GM18868 (cell line): ENCODE results near the gene GABBR2.

Experiments
- ATAC-seq: cut with Tn5 transposase; IDR thresholded peaks from one replicate; pipeline ENCODE4 v1.9.1; 2021; ENCODE audit warnings: mild to moderate bottlenecking, moderate library complexity; ENCODE audit not compliant: unreplicated experiment

Gene GABBR2

DNA sequence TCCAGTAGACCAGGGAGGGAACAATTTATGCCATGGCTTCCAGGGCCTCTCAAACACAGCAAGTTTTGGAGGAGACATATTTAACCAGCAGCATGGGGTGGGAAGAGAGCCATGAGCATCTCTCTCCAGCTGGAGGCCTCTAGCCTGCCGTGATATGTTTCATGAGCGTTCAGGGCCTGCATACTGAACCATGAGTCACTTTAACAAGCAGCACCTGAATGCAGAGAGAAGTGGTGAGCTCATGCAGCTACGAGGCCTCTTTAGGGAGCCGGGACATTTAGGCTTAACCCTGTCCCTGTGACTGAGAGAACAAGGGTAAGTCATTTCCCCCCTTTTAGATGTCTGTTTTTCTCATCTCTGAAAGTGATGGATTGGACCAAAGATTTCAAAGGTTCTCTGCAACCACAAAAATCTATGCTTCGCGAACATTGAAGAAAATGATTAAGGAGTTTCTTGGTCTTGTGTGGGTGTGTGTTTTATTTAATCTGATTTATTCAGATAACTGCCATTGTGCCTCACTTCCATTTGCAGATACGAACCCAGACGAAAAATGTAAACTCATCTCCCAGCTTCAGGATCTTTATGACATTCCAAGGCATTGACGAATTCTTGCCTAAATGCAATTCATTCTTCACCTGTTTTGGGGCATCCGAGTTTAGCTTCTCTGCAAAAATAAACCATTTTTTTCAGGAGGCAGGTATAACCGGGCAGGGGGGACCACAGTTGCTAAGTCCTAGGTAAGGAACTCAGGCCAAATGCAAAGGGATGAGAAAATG lies 157.0 kb downstream of the GABBR2 start:
- ATAC-seq = no peak

DNA sequence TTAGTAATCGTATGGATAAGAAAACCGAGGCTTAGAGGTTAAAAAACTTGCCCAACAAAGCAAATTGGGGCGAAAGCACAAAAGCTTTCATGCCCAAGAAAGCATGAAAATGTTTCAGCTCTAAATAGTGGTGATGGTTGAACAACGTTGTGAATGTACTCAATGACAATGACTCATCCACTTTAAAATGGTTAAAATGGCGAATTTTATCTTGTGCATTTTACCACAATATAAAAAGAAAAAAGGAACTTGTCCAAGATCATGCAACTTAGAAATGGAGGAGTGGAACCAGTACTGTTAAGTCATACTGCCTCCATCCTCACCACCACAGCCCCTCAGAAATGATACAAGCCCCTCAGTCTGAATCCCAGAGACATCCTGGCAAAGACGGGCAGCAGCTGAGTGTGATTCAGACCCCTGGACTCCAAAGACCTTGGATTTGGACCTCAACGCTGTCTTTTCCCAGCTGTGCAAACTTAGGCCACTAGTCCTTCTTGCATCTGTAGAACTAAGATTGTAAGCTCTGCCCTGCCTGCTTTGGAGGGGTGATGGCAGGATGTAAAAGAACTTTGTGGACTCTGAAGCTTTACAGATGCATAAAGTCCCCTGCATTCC lies 158.4 kb downstream of the GABBR2 start:
- no peak for ATAC-seq

DNA sequence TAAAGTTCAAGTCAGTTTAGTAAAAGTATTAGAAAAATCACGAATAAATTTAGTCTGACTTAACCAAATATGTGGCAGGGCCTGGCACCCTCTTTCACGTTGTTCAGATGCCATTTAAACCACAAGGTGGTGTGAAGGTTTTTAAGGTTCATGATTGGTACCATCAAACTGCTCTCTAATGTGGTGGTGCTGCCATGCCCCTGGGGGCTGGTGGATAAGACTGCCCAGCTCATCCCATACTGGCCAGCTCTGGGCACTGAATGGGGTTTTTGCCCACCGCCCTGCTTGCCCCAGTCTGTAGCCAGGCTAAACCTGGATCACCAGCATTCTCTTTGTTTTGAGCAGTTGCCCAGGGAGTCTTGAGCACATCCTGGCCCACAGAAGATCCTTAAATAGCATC lies 159.3 kb downstream of the GABBR2 start:
- no peak for ATAC-seq

DNA sequence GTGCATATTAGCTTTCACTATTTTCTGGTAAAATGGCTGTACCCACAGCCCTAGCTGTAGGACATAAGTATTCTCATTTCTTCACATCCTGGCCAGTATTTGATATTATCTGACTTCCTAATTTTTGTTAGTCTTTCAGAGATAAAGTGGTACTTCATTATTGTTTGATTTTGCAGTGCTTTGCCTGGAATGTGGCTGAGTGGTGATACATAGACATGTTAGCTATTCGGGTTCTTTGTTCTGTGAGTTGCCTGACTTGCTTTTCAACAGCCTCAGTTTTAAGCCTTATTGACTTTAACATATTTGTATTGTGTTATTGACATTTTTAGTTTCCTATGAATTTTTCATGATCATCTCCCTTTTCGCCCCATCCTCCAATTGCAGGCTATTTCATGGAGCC lies 161.1 kb downstream of the GABBR2 start:
- no peak for ATAC-seq

DNA sequence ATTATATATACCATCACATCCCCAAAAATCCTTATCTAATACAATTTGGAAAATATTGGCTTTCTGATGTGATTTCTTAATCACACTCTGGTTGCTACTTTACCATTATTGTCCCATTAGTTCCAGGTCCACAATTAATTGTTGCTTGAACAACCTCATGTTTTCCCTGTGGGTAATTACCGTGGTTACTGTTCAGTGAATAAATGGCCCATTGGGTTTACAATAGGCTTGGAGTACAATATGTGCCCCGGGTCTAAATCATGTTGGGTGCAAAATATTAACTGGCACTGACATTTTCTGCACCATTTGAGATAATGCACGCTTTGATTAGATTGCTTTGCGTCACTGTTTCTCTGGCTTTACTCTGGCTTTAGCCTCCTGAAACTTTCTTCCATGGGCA lies 163.7 kb downstream of the GABBR2 start:
- ATAC-seq = no peak

DNA sequence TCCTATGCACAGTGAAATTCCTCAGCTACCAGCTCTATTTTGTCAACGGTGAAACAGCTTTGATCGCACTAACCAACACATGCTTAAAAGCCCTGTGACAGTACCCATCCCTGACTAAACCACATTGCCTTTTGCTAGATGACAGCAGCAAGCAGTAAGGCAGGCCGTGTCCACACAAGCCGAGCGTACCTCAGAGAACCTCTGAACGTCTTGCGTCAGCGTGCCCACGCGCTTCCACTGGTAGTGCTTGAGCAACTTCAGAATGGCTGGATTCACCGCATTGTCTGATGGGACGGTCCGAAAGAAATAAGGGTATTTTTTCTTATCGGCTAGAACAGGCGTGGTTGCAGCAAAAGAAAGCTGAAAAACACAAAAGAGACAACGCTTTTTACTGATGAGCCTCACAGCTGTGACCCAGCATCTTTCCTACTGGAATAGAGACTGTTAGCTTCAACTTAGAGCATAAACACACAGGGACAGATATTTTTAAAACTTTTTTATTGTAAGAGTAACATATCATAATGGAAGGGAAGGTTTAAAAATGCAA lies 167.0 kb downstream of the GABBR2 start:
- no peak for ATAC-seq

DNA sequence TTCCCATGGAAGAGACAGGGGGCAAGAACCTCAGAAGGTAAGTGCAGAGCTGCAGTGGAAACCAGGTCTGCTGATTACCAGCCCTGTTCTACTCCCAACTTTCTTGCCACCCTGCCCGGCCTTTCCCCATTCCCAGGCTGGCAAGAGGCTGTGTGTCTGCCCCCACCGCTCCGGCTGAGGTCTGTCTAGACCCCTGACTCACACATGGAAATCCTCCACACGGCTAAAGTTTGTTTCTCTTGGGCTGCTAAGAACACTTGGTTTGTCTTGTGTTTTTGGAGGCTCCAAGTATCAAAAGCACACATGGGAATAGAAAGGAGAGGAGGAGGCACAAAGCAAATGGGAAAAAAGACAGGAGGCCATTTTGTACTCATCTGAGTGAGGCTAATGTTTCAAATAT lies 168.3 kb downstream of the GABBR2 start:
- no peak for ATAC-seq

DNA sequence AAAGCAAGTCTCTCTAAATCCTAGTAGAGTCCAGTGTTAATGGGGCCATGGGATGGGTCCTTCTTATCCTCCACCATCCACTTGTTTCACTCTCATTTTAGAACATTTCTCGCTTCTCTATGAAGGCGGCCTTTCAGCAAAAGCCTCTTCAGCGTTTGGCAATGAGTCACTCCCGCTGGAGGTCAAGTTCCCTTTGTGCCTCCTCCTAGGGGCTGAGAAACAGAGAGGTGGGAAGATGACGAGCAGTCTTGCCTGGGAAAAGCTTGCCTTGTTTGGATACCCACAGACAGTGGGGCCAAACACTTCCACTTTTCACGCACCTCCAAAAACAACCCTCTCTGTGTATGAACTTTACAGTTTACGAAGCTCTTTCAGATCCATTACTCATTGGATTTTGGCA lies 168.8 kb downstream of the GABBR2 start:
- no peak for ATAC-seq

DNA sequence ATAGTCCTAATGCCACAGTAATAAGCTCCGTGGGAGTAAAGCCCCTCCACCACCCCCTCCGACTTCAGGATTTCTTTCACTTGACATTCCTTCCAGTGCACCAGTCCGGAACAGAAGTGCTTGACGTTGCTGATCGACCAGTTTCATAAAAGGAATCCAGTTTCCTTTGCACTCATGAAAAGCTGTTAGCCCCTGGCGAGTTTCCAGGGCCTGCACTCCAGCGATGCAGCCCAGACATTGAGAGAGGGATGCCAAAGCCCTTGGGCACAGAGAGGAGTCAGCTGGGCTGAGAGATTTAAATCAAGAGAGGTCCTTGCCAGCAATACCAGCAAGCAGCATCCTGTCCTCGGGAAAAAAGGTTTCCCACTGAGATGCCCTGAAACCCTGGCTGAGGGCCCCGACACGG lies 170.1 kb downstream of the GABBR2 start:
- ATAC-seq = no peak

DNA sequence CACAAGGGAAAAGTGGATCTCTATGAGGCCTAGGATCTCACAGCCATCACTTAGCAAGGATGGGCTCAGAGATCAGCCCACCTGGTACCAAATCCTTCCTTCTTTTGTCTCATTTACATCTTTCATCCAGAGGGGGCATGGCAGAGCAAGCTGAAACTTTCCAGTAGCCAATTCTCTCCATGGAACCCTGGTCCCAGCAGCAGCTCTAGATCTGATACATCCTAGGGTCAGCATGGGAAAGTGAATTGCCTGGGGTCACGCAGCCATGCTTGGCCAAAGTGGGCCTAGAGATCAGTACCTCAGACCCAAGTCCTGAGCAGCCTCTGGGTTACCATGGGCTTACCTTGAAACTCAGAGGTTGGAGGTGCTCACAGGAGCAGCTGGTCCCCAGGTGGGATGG lies 170.5 kb downstream of the GABBR2 start:
- no peak for ATAC-seq

DNA sequence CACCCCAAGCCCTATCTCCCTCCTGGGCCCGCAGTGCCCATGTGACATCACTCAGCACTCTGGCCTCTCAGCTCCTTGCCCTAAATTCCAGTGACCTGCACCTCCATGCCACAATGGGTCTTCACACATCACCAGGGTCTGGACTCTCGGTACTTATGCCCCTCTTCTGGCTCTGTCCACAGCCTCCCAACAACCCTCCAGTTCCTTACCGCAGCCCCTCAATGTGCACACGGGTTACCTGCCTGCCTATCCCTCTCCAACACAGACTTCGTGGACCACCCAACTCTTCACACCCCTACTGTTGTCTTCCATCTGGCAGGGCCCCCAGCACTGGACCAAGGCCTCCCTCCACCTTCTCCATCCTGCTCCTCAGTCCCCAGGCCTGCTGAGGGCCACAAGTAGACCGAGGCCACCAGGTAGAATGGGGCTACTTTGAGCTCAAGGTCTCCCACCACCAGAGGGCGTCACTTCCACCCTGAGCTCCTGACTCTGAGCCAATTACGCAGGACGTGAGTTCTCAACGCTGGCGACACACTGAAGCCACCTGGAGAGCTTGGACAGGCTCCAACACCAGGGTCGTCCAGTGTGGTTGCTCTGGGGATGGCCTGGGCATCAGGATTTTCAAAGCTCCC lies 172.1 kb downstream of the GABBR2 start:
- no peak for ATAC-seq

DNA sequence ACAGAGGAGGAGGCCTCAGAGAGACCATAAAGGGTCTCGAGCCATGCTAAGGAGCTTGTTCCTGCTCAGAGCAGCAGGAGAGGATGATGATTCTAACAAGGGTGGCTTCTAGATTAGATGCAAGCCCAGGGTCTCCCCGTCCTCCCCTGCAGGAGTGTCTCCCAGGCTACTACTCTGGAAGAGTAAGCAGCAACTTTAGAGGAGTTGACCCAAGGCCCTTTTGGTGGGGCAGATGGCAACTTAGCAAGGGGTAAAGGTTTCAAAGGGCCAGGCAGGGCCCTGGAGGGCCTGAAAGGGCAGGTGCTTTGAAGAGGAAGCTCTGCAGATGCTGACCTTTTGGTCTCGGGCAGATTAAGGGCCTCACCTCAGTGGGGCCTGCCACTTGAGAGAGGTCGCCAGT lies 174.9 kb downstream of the GABBR2 start:
- no peak for ATAC-seq

DNA sequence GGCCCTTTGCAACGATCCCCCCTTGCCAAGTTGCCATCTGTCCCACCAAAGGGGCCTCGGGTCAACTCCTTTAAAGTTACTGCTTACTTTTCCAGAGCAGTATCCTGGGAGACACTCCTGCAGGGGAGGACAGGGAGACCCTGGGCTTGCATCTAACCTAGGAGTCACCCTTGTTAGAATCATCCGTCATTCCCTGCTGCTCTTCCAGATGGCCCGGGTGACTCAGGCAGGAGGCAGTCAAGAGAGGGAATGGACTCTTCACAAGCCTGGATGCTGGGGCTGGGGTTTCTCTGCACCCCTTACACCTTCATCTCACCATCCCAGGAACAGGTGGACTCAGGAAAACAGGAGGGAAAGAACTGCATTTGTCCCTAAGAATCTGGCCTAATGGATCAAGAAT lies 175.6 kb downstream of the GABBR2 start:
- ATAC-seq = no peak

DNA sequence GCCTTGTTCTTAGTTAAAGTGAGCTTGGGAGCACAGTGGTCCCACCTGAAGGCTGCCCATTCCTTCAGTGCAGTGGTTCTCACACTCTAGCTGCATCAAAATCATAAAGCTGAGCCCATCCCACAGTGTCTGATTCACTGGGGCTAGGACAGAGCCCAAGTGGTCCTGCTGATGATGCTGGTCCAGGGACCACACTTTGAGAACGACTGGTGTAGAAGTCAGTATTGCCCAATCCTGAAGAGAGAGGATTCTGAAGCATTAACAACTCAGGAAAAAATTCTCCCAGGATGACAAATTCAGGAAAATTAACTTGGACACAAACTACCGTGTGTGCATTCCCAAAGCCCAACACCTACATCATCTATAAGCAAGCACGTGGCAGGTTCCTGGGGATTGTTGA lies 176.2 kb downstream of the GABBR2 start:
- ATAC-seq = no peak

DNA sequence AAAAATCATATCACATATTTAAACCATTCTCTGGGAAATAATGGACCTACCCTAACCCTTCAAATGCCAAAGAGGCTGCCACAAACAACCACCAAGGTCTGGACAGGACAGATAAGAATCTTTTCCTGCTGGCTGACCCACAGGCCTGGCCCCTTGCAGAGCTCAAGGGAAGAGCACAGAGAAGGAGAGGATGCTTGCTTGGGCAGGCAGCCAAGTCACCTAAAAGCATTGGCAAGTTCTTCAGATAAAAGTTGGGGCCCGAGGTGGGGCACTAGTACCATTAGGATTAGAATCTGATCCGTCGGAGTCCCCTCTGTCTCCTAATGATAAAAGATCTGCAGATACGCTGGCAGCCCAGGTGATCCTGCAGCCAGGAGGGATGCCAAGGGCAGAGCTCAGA lies 176.6 kb downstream of the GABBR2 start:
- ATAC-seq = no peak

DNA sequence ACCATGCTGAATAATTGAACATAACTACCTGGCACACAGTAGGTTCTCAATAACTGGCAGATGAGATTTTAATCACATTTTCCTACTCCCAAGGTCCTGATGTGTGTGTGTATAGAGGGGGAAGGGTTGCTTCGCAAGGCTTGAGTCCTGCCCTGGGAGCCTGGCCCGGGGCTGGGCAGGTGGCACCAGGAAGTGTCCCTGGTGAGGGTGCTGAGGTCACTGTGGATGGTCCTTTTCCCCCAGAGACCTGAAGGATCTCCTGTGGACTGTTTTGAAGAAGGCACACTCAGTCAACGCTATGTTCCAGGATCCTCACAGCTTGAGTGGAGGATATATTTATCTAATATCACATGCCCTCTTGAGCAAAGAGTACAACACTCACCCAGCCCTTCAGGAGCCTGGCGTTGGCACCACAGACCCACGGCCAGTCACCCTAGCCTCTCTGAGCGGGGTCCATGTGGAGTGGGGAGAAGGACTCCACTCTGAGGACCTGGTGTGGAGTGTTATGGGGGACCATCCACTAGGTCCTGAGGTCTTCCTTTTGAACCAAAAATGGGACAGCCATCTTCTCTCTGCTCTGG lies 177.8 kb downstream of the GABBR2 start:
- no peak for ATAC-seq

DNA sequence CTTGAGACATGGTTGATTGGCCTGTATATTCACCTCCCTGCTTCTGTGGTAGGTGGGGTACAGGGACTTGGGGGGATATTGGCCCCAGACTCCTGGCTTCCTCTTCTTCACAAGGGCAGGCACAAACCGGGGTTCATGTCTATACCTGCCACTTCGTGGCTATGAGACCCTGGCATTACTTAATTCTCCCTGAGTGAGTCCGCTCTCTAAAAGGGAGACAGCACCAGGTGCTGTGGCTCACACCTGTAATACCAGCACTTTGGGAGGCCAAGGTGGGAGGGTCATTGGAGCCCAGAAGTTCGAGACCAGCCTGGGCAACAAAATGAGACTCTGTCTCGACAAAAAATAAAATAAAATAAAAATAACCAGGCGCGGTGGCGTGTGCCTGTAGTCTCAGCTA lies 178.5 kb downstream of the GABBR2 start:
- no peak for ATAC-seq

DNA sequence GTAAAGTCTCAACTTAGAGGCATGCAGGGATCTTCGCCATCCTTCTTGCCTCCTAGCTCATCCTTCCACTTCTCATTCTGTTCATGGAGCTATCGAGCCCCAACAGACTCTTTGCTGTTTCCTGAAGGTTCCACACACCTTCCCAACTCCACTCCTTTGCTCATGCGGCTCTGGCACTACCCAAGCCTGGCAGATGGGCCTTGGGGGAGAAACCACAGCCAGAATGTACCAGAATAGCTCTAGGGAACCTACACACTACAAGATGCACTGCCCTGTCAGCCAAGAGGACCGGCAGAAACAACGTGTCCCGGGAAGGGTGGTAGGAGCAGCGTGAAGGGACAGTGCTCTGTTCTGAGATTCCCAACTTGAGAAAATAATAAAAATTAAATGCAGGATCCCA lies 178.9 kb downstream of the GABBR2 start:
- ATAC-seq = no peak

DNA sequence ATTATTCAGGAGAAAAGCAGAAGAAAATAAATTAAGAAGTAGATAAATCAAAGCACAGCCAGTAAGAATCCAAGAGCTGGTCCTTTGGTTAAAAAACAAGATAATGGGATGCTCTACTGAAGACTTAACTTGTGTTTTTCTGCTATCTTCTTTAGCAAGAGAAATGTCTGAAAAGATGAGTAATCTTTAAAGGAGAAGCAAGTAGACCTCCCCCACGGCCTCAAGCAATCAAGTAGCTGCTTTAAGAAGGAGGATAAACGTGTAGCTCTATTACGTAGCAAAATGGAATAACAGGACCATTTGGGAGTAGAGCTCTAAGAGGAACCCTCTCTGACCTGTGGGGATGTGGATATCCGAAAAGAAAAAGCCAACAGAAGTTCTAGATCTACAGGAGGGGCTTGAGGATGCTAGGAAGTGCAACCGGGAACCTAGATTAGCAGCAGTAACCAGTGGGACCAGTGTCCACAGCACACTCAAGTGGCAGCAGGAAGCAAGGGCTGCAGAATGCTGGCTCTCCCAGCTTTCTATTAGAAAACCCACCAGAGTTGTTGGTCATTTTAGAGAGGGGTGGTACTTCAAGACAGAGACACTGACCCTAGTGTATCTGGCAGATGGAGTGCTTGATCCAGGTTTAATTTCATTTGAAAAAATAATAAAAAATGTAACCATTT lies 185.4 kb downstream of the GABBR2 start:
- ATAC-seq = no peak

DNA sequence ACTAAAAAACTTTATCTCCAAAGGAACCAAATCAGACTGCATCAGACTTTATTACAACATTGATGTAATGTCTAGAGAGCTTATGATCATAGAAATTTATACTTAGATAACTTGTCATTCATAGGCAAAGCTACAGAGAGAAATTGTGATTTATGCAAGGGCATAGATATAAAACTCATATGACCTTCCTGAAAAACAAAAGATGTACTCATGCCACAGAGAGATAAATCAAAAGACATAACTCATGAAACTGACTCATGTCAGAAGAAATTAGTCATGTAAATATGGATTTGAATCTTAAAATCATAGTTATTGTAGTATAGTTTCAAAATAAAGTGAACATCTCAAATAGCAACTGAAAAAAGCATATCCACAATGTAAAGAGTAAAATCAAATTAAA lies 186.2 kb downstream of the GABBR2 start:
- ATAC-seq = no peak

DNA sequence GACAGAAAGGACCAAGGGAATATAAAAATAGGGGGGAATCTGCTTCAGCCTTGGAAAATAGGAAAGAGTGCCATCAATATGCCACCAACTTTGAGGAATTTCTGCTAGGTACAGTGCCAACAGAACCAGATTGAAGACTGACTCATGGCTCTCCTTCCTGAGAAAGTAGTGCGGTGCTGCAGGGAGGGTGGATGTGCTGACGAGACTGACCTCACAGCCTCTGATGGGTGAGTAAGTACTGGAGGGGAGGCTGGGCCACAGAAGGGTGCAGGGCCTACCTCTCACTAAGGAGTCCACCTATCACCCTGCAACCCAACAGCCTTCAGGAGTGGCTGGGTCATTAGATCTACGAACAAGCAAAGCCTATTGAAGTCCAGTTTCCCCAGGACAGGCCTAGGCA lies 187.6 kb downstream of the GABBR2 start:
- ATAC-seq = no peak
